AG10803 (cell line): Measurements from ENCODE around the gene TRIM46.
"Not testable (repeated sequence)": the region's sequence is repeated elsewhere in the genome, so short reads cannot be mapped to it uniquely, and the experiment has no call there.

ENCODE experiments used
- DNase-seq: peaks from one replicate; pipeline ENCODE4 v3.0.0; 2010; ENCODE audit warnings: low read depth
- H3K4me3 ChIP-seq: 2 replicates; pipeline ENCODE4 v1.5.1; 2011; ENCODE audit warnings: mild to moderate bottlenecking, low read length, control low read depth
- TF ChIP-seq, protein P1 (sequence below): conservative IDR thresholded peaks from 2 replicates; pipeline ENCODE4 v1.5.1; 2011; ENCODE audit warnings: mild to moderate bottlenecking, low read length, control low read depth, inconsistent platforms

TRIM46 gene

DNA sequence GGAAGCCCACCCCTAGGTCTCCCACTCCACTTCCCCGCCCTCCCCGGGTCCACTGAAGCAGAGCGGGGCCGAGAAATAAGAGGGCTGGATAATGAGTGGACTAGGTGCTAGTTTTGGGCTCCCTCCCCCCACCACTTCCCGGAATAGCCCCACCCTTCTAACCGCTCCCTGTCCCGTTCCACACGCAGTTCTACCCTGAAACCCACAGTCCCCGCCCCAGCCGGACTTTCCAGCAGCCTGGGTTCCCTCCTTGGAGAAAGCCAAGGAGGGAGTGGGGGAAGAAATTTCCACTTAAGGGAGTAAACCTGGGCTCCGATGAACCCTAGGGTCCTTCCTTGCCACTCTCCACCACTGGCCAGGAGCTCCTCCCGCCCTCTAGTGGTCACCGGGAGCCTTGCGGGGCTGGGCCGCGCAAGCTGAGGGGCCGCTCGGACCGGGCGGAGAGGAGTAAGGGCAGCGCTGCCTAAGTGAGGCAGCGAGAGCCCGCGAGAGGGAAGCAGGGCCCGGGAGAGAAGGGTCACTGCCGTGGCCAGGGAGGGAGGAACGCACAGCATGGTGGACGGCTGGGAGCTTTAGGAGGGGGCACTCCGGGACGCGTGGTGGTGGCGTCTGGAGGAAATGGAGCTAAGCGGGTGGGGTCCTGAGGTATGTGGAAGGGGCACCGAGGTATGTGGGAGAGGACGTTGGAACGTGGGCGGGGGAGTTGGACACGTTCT is 19.8 kb downstream of the TRIM46 start:
- peak overlapping the region; percentile 70 for H3K4me3 ChIP-seq
- DNase-seq, result peak; percentile 96
- TF ChIP-seq, protein P1, sequence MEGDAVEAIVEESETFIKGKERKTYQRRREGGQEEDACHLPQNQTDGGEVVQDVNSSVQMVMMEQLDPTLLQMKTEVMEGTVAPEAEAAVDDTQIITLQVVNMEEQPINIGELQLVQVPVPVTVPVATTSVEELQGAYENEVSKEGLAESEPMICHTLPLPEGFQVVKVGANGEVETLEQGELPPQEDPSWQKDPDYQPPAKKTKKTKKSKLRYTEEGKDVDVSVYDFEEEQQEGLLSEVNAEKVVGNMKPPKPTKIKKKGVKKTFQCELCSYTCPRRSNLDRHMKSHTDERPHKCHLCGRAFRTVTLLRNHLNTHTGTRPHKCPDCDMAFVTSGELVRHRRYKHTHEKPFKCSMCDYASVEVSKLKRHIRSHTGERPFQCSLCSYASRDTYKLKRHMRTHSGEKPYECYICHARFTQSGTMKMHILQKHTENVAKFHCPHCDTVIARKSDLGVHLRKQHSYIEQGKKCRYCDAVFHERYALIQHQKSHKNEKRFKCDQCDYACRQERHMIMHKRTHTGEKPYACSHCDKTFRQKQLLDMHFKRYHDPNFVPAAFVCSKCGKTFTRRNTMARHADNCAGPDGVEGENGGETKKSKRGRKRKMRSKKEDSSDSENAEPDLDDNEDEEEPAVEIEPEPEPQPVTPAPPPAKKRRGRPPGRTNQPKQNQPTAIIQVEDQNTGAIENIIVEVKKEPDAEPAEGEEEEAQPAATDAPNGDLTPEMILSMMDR, result peak; percentile 75

DNA sequence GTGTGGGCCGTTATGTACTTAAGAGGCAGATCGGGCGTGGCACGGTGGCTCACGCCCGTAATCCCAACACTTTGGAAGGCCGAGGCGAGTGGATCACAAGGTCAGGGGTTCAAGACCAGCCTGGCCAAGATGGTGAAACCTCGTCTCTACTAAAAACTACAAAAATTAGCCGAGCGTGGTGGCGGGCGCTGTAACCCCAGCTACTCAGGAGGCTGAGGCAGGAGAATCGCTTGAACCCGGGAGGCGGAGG is 20.3 kb downstream of the TRIM46 start:
- H3K4me3 ChIP-seq, result peak overlapping the region; percentile 70
- DNase-seq, result not testable (repeated sequence)

DNA sequence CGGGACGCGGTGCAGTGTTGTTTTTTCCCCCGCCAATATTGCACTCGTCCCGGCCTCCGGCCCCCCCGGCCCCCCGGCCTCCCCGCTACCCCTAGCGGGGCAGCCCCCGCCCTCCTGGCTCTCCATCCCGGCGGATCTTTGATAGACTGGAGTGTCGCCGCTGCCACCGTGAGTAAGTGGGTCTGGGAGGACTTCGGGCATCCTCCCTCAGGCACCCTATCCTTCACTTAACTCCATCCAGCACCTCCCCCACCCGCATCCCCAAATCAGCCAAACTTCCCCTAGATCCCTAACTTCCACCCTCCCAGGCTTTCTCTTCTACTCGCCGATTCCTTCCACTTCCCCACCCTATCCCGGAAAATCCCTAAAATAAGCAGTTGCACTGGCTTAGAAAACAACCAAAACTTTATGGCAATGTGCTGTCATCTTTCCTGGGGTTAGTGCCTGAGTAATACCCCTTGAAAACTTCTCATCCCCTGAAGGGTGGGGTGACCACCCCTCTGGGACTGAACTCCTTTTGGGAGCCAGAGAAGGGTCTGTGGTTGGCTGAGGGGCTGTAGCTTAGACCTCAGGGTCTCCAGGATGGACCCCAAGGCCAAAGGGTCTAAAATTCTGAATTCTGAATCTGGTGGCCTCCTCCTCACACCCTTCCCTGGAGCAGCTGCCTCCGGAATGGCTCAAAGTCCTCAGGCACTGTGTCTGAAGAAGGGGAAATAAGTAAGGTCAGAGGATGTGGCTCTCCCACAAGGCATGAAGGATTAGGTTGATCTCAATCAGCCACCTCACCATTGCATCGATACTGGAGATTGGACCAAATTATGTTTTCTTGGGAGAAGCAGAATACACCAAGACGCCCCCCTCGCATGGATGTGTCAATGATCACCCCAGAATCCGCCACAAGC is 21.8 kb downstream of the TRIM46 start:
- H3K4me3 ChIP-seq, result peak overlapping the region; percentile 70
- TF ChIP-seq, protein P1, result no peak
- no peak for DNase-seq

DNA sequence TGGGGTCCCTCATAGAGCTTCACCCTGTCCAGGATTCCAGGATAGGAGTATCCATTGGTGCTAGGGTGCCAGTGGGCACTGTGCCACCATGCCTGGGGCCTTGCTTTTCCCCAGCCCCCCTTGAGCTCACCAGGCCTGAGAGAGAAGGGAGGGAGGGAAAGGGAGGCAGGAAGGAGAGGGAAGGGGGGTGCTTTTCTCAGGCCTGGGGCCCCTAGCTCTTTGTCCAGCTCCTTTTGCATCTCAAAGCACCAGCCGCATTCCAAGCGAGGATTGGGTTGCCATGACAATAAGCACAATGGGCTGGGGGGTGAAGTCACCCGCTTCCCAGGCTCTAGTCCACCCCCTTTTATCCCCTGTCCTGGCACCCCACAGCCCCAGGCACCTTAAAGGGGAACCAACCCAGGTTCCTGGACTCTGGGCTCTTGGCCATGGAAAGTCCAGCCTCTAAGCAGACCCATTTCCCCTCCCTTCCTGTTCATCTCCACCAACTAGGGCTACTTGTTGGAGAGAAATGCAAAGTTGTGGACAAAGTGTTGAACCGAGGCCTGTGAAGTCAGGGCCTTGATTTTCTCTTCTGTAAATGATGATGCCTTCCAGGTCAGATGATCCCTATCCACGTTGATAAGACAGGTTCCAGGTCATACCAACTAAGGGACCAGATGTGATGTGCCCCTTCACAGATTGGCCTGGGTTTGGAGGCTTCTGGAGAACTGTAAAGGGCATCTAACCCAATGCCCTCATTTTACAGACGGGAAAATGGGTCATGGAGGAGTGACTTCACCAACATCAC is 22.6 kb downstream of the TRIM46 start:
- peak overlapping the region; percentile 70 for H3K4me3 ChIP-seq
- DNase-seq, result no peak

DNA sequence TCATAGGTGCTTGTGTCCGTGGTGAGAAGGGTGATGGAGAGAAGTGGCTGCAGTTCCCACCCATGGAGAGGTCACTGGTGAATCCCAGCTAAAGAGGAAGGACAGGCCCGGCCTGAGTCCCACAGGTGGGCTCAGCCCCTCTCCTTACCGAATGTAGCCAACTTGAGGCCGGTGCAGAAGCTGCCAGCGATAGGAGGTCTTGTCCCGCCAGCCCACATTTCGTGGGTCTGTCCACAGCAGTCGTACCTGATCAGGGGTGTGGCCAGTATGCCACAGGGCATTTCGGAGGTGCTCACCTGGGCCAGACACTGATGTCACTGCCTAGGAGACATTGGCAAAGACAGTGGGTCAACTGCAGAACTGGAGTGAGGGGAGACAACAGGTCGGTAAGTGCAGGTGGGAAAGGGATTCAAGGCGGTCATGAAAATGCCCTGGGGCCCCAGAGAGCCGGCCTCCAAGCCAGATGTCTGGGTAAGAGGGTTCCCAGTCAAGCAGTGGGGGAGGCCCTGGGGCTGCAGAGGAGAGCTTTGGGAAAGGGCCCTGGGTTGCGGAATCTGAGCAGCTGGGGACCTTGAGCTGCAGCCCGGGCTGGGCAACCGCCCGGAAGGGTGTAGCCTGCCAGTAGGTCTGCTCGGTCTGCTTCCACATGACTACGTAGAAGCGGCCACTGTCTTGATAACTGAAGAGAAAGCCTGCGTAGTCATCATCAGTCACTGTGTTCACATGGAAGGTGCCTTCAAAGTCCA is 23.4 kb downstream of the TRIM46 start:
- DNase-seq, result peak; percentile 41
- TF ChIP-seq, protein P1, result no peak
- no peak overlapping the region for H3K4me3 ChIP-seq

More for the DNA sequence above, 22.6 kb downstream of the TRIM46 start:
- TF ChIP-seq, protein P1, result no peak

DNA sequence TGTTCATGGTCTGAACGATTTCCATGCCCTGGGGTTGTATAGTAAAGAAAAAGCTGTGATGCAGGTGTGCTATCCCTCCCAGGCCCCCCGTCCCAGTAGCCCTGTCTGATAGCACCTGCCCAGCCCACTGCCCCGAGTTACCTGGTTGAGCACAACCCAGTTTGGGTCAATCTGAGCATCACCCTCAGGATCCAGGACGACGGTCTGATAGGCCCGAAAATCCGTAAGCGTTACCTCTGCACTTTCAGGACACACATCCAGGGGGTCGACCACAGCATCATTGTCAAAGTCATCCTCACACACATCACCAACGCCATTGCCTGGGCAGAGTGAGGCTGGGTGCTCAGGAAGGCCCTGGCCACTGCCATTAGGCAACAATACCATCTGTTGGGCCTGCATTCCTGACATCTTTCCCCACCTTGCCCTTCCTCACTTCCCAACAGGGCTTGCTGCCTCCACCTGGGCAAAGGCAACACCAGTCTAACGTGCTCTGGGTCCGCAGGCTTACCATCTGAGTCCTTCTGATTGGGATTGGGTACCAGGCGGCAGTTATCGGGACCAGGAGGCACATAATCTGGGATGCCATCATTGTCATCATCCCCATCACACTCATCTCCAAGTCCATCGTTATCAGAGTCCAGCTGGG is 24.4 kb downstream of the TRIM46 start:
- no peak overlapping the region for H3K4me3 ChIP-seq
- no peak for DNase-seq
- TF ChIP-seq, protein P1, result no peak
